ENCODE data around the gene DSCAM.

The DSCAM gene

GRCh38 chr21:40723966-40724365 lies 123.0 kb downstream of the DSCAM start:
- Mint-ChIP-seq H3K9me3 (peaks cover 22% of the 10 kb centered on the region), H3K27me3 (no peaks in the 10 kb centered on the region), H3K36me3 (ENCODE audit: low read depth) (no peaks in the 10 kb centered on the region), H3K27ac (no peak overlapping the region), H3K4me1 (ENCODE audit: low read depth) (no peaks in the 10 kb centered on the region), H3K4me3 (no peak overlapping the region)

GRCh38 chr21:40723317-40723716 lies 123.6 kb downstream of the DSCAM start:
- peaks cover 24% of the 10 kb centered on the region for H3K9me3 Mint-ChIP-seq
- H3K27me3 Mint-ChIP-seq: no peaks in the 10 kb centered on the region
- no peaks in the 10 kb centered on the region for H3K36me3 Mint-ChIP-seq (ENCODE audit: low read depth)
- no peak overlapping the region for H3K4me3 Mint-ChIP-seq
- no peak overlapping the region for H3K27ac Mint-ChIP-seq
- no peaks in the 10 kb centered on the region for H3K4me1 Mint-ChIP-seq (ENCODE audit: low read depth)

DNA sequence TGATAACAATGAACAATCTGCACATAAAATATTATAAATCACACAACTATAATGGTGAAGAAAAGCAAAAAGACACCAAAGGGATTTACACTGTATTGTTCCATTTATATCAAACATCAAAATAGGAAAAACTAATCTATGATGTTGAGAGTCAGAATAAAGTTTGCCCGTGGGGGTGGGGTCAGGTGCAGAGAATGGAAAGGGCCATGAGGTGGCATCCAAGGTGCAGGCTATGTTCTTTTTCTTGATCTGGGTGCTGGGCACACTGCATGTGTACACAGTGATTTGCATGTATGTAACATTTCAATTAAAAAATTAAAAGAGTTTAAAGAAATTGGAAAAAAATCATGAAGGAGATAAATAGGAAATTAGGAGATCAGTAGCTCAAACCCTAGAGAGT lies 127.3 kb downstream of the DSCAM start:
- Mint-ChIP-seq H3K4me3 (no peak overlapping the region), H3K4me1 (ENCODE audit: low read depth) (no peaks in the 10 kb centered on the region), H3K36me3 (ENCODE audit: low read depth) (no peaks in the 10 kb centered on the region), H3K27ac (no peak overlapping the region), H3K27me3 (peaks cover 4% of the 10 kb centered on the region), H3K9me3 (peaks cover 34% of the 10 kb centered on the region)

DNA sequence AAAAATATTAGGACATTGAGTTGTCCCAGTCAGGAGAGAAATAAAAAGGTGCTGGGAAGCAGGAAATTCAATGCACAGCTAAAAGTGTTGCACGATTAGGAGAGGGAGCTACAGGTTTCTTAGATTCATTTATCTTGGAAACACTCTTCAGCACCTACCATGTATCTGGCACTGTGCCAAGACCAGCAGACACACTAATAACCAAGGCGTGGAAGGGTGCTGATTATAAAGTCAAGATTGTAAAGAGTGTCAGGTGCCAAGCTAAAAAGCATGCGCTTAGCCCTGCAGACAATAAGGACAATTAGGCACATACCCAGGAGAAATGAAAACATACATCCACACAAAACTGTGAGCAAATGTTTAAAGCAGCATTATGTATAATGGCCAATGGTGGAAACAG lies 129.9 kb downstream of the DSCAM start:
- Mint-ChIP-seq H3K9me3 (peaks cover 28% of the 10 kb centered on the region), H3K27me3 (peaks cover 4% of the 10 kb centered on the region), H3K4me1 (ENCODE audit: low read depth) (no peaks in the 10 kb centered on the region)

GRCh38 chr21:40714536-40714935 lies 132.4 kb downstream of the DSCAM start:
- no peak overlapping the region for H3K27ac Mint-ChIP-seq
- H3K4me1 Mint-ChIP-seq (ENCODE audit: low read depth): no peaks in the 10 kb centered on the region

More for the DNA sequence above, 129.9 kb downstream of the DSCAM start:
- Mint-ChIP-seq H3K36me3 (ENCODE audit: low read depth) (no peaks in the 10 kb centered on the region), H3K4me3 (no peak overlapping the region), H3K27ac (no peak overlapping the region)

DNA sequence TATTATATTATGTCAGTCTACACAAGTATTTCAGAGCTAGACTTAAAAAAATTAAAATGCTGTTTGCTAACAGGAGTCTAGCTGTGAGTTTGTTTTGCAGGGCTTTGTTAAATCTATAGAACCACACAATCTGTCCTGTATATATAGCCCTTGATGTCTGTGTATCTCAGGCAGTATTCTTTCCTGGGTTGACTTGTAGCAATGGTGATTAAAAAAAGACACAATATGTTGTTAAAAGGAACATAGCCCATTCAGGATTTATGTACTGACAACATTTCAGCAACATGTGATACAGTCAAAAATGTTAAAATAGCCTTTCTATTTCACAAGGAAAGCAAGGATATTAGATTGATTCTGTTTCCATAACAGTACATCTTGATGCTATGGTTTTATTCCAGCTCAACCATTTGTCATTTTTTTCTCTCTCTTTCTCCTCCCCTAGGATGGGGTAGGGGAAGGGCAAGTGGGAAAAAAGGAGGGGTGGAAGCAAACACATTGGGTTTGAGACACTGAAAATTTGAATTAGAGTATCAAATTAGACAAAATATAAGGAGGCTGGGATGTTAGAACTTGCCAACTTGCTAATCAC lies 139.2 kb downstream of the DSCAM start:
- no peaks in the 10 kb centered on the region for H3K4me1 Mint-ChIP-seq (ENCODE audit: low read depth)
- no peaks in the 10 kb centered on the region for H3K27me3 Mint-ChIP-seq
- H3K4me3 Mint-ChIP-seq: no peak overlapping the region
- no peaks in the 10 kb centered on the region for H3K9me3 Mint-ChIP-seq
- H3K36me3 Mint-ChIP-seq (ENCODE audit: low read depth): no peaks in the 10 kb centered on the region
- no peak overlapping the region for H3K27ac Mint-ChIP-seq

More at GRCh38 chr21:40714536-40714935, 132.4 kb downstream of the DSCAM start:
- Mint-ChIP-seq H3K9me3 (peaks cover 12% of the 10 kb centered on the region), H3K27me3 (peaks cover 4% of the 10 kb centered on the region), H3K36me3 (ENCODE audit: low read depth) (no peaks in the 10 kb centered on the region), H3K4me3 (no peak overlapping the region)

DNA sequence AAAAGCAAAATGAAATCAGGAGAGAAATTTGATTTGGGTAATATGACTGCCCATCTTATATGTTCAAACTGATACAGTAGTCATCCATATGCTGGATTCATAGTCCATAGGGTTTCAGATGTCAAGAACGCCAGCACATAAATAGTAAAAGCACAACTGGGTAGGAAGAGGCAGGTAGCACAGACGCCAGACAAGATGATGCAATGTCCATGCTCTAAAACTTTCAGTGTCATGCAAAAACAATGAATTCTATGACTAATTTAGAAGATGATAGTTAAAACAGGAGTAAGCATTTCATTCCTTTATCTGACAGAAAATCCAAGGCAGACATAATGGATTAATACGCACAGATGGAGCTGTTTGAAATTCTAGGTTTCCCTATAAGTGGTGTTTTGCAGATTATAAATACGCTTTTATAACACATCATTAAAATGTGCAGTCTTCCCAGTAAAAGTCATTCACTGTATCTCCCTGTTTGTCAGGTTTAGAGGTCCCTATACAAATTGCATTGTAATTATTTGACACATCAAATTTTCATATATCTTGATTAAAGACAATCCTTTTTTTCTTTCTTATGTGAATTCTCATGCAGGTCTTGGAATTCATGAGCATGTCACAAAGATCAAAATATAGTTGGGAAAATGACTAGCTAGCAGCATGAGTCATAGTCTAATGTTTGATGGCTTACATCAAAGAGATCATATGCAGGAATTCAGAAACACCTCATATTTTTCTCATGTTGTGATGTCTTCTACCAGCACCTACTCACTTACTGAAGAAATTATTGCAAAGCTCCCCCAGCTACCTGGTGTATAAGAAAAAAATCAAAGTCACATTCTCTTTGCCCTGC lies 139.9 kb downstream of the DSCAM start:
- no peaks in the 10 kb centered on the region for H3K36me3 Mint-ChIP-seq (ENCODE audit: low read depth)
- H3K27ac Mint-ChIP-seq: no peak overlapping the region
- no peaks in the 10 kb centered on the region for H3K27me3 Mint-ChIP-seq
- H3K4me1 Mint-ChIP-seq (ENCODE audit: low read depth): no peaks in the 10 kb centered on the region
- H3K9me3 Mint-ChIP-seq: no peaks in the 10 kb centered on the region
- no peak overlapping the region for H3K4me3 Mint-ChIP-seq

DNA sequence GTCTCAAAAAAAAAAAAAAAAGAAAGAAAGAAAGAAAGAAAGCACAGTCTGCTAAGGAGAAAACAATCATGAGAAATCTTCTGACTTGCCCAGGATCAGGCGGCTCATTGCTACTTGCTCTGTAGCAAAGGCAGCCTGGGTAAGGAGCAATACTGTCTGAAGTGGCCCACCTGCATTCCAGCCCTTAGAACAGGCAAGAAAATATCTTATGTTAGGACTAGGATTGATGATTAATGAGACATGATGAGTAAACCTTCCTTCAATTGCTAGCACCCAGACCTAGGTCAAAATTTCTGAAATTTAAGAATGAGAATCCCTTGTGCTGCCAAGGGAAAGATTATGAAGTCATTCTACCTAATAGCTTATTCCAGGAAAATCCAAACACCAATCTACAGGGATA lies 140.8 kb downstream of the DSCAM start:
- Mint-ChIP-seq H3K27me3 (no peaks in the 10 kb centered on the region), H3K9me3 (no peaks in the 10 kb centered on the region), H3K4me1 (ENCODE audit: low read depth) (no peaks in the 10 kb centered on the region), H3K4me3 (no peak overlapping the region), H3K36me3 (ENCODE audit: low read depth) (no peaks in the 10 kb centered on the region), H3K27ac (no peak overlapping the region)

GRCh38 chr21:40704141-40704540 lies 142.8 kb downstream of the DSCAM start:
- H3K4me1 Mint-ChIP-seq (ENCODE audit: low read depth): no peaks in the 10 kb centered on the region
- no peak overlapping the region for H3K4me3 Mint-ChIP-seq
- H3K9me3 Mint-ChIP-seq: peaks cover 3% of the 10 kb centered on the region
- peaks cover 3% of the 10 kb centered on the region for H3K27me3 Mint-ChIP-seq
- H3K36me3 Mint-ChIP-seq (ENCODE audit: low read depth): no peaks in the 10 kb centered on the region
- no peak overlapping the region for H3K27ac Mint-ChIP-seq

DNA sequence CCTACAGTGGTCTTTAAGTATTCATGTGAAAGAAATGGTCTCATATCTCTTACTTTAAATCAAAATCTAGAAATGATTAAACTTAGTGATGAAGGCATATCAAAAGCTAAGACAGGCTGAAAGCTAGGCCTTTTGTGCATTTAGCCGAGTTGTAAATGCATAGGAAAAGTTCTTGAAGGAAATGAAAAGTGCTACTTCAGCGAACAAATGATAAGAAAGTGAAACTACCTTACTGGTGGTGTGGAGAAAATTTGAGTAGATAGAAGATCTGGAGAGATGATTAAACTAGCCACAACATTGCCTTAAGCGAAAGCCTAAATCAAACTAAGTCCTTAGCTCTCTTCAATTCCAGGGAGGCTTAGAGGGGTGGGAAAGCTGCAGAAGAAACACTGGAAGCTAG lies 147.6 kb downstream of the DSCAM start:
- Mint-ChIP-seq H3K27ac (no peak overlapping the region), H3K36me3 (ENCODE audit: low read depth) (no peaks in the 10 kb centered on the region), H3K9me3 (peaks cover 3% of the 10 kb centered on the region), H3K4me3 (no peak overlapping the region), H3K27me3 (peaks cover 5% of the 10 kb centered on the region), H3K4me1 (ENCODE audit: low read depth) (no peaks in the 10 kb centered on the region)

GRCh38 chr21:40696246-40696645 lies 150.7 kb downstream of the DSCAM start:
- H3K27me3 Mint-ChIP-seq: peaks cover 5% of the 10 kb centered on the region
- no peaks in the 10 kb centered on the region for H3K4me1 Mint-ChIP-seq (ENCODE audit: low read depth)
- no peak overlapping the region for H3K4me3 Mint-ChIP-seq
- H3K9me3 Mint-ChIP-seq: peaks cover 3% of the 10 kb centered on the region
- no peaks in the 10 kb centered on the region for H3K36me3 Mint-ChIP-seq (ENCODE audit: low read depth)
- H3K27ac Mint-ChIP-seq: no peak overlapping the region

DNA sequence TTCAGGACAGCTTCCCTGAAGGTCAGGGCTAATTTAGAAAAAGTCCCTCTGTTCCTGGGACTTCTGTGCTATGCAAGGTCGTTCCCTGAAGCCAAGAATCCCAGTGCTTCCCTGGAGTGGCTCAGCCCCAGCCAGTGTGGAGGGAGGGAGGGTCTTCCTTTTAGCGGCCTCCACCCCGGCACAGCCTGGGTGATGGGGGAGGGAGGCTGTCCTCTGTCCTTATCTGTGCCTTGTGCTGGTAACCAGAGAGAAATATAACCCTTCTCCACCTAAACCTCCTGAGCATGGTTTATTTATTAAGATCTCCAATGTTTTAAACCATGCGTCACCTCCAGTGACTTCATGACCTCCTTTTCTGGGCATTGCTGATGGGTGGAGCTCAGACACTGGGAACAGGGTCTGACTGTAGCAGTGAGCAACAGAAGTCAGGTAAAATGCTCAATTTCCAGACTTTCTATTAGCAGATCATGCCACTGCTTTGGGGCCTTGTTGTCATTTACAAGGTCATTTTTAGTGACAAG lies 157.1 kb downstream of the DSCAM start:
- H3K36me3 Mint-ChIP-seq (ENCODE audit: low read depth): no peaks in the 10 kb centered on the region

DNA sequence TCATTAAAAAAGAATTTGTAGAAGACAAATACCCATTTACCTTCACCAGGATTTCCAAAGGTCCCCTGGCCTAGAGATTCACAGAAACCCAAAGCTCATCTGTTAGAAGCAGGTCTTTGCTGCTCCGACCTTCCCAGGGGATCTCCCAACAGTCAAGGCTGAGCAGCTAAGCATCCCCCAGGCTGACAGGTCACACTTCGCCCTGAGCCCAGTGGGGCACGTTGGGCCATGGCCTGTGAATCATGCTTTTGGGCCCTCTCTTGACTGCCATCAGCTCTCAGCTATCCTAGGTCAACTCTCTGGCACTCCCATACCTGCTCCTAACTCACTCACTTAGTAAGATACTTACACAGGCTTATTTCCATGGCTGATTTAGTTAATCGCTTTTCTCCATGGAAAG lies 157.7 kb downstream of the DSCAM start:
- Mint-ChIP-seq H3K4me1 (ENCODE audit: low read depth) (no peaks in the 10 kb centered on the region), H3K27ac (no peak overlapping the region), H3K9me3 (no peaks in the 10 kb centered on the region), H3K27me3 (no peaks in the 10 kb centered on the region), H3K36me3 (ENCODE audit: low read depth) (no peaks in the 10 kb centered on the region), H3K4me3 (no peak overlapping the region)

More for the DNA sequence above, 157.1 kb downstream of the DSCAM start:
- no peaks in the 10 kb centered on the region for H3K4me1 Mint-ChIP-seq (ENCODE audit: low read depth)
- no peaks in the 10 kb centered on the region for H3K9me3 Mint-ChIP-seq
- no peaks in the 10 kb centered on the region for H3K27me3 Mint-ChIP-seq
- H3K27ac Mint-ChIP-seq: no peak overlapping the region
- no peak overlapping the region for H3K4me3 Mint-ChIP-seq

GRCh38 chr21:40688106-40688864 lies 158.7 kb downstream of the DSCAM start:
- H3K36me3 Mint-ChIP-seq (ENCODE audit: low read depth): no peaks in the 10 kb centered on the region
- H3K27ac Mint-ChIP-seq: no peak overlapping the region
- H3K4me1 Mint-ChIP-seq (ENCODE audit: low read depth): no peaks in the 10 kb centered on the region
- H3K9me3 Mint-ChIP-seq: no peaks in the 10 kb centered on the region
- no peak overlapping the region for H3K4me3 Mint-ChIP-seq
- no peaks in the 10 kb centered on the region for H3K27me3 Mint-ChIP-seq

- Mint-ChIP-seq H3K4me1 (ENCODE audit: low read depth) (no peaks in the 10 kb centered on the region), H3K36me3 (ENCODE audit: low read depth) (no peaks in the 10 kb centered on the region), H3K27me3 (no peaks in the 10 kb centered on the region), H3K4me3 (no peak overlapping the region), H3K9me3 (no peaks in the 10 kb centered on the region), H3K27ac (no peak overlapping the region)
Observed at GRCh38 chr21:40687625-40688024, 159.3 kb downstream of the DSCAM start.

Data from stimulated activated naive CD8-positive, alpha-beta T cell treated with anti-CD3 and anti-CD28 coated beads, Interleukin-15, Interleukin-2, amounts not matched to agents 100 ng/mL and 50 ng/mL, for 24 hours (primary cell).